SU-DHL-6 (cell line): ENCODE data around the gene PTGIR.

Experiments used
- H2AFZ ChIP-seq: fragments of 200-600 bp; sonication (generic); 2 replicates; pipeline ENCODE4 v1.6.1; 2014; ENCODE audit warnings: low read depth, mild to moderate bottlenecking, moderate library complexity, mixed read lengths, antibody characterized with exemption, low read length; ENCODE audit not compliant: severe bottlenecking
- H3F3A ChIP-seq: fragments of 200-600 bp; shearing (Covaris generic); 2 replicates; pipeline ENCODE4 v1.6.0; 2016; ENCODE audit warnings: antibody characterized with exemption, mild to moderate bottlenecking; ENCODE audit not compliant: insufficient read depth
- H3K27ac ChIP-seq: fragments of 200-600 bp; sonication (generic); 2 replicates; pipeline ENCODE4 v1.5.1; 2016; ENCODE audit warnings: low read depth, mild to moderate bottlenecking, low read length, moderate library complexity, mixed read lengths
- H3K27me3 ChIP-seq: fragments of 200-600 bp; sonication (generic), shearing (Covaris generic); 2 replicates; pipeline ENCODE4 v1.6.0; 2014; ENCODE audit warnings: mild to moderate bottlenecking, low read length
- H3K36me3 ChIP-seq: fragments of 200-600 bp; sonication (generic); 2 replicates; pipeline ENCODE4 v1.6.1; 2014; ENCODE audit warnings: mild to moderate bottlenecking, low read length, mixed read lengths
- H3K4me2 ChIP-seq: fragments of 300-600, 200-600 bp; shearing (Covaris generic), sonication (generic); 2 replicates; pipeline ENCODE4 v1.6.0; 2014; ENCODE audit warnings: low read length, low read depth, mild to moderate bottlenecking; ENCODE audit not compliant: poor library complexity, severe bottlenecking
- H3K4me3 ChIP-seq: fragments of 200-600 bp; sonication (generic); 2 replicates; pipeline ENCODE4 v1.5.1; 2014; ENCODE audit warnings: antibody characterized with exemption, low read length, mild to moderate bottlenecking, mixed read lengths; ENCODE audit not compliant: insufficient read depth, poor library complexity, severe bottlenecking
- H3K79me2 ChIP-seq: fragments of 200-600 bp; sonication (generic); 2 replicates; pipeline ENCODE4 v1.6.1; 2014; ENCODE audit warnings: mild to moderate bottlenecking, low read length, moderate library complexity; ENCODE audit not compliant: insufficient read depth
- H3K9ac ChIP-seq: fragments of 200-600 bp; sonication (generic); 2 replicates; pipeline ENCODE4 v1.7.0; 2014; ENCODE audit warnings: mild to moderate bottlenecking, low read length
- H3K9me2 ChIP-seq: fragments of 200-600 bp; sonication (generic); replicated peaks from 2 replicates; pipeline ENCODE4 v1.6.1; 2014; ENCODE audit warnings: low read length; ENCODE audit not compliant: insufficient read depth
- H3K9me3 ChIP-seq: fragments of 200-600 bp; sonication (generic); 2 replicates; pipeline ENCODE4 v1.6.1; 2014; ENCODE audit warnings: low read length, mixed read lengths; ENCODE audit not compliant: insufficient read depth
- H4K20me1 ChIP-seq: fragments of 200-600 bp; sonication (generic); 2 replicates; pipeline ENCODE4 v1.6.1; 2014; ENCODE audit warnings: low read depth, mild to moderate bottlenecking, antibody characterized with exemption, low read length, moderate library complexity, mixed read lengths
- CTCF ChIP-seq: fragments of 200-600 bp; sonication (generic); IDR thresholded peaks from one replicate; pipeline ENCODE4 v1.5.1; 2017; ENCODE audit warnings: antibody characterized with exemption, mild to moderate bottlenecking, low read length, moderate library complexity; ENCODE audit not compliant: insufficient read depth, poor library complexity, severe bottlenecking
- EZH2phosphoT487 ChIP-seq: fragments of 200-600 bp; sonication (generic), shearing (Covaris generic); conservative IDR thresholded peaks from 2 replicates; pipeline ENCODE4 v1.6.1; 2018; ENCODE audit warnings: mild to moderate bottlenecking, antibody characterized with exemption, low read length, moderate library complexity, mixed read lengths

The PTGIR gene

GRCh38 chr19:46578450-46578849 lies 46.4 kb downstream of the PTGIR start:
- no peak for TF ChIP-seq EZH2phosphoT487
- TF ChIP-seq CTCF, result no peak

GRCh38 chr19:46574533-46574932 lies 50.4 kb downstream of the PTGIR start:
- Histone ChIP-seq H3K27me3 (no peaks in the 10 kb centered on the region; the same call in 1 of the 2 replicates), H3K9me2 (no peaks in the 10 kb centered on the region), H3F3A (no peaks in the 10 kb centered on the region; the same call in 1 of the 2 replicates), H4K20me1 (no peaks in the 10 kb centered on the region), H3K9me3 (no peaks in the 10 kb centered on the region), H3K79me2 (no peaks in the 10 kb centered on the region), H2AFZ (no peak overlapping the region), H3K27ac (no peak overlapping the region), H3K36me3 (no peaks in the 10 kb centered on the region), H3K9ac (no peak overlapping the region), H3K4me2 (no peak overlapping the region), H3K4me3 (no peak overlapping the region)
- no peak for TF ChIP-seq CTCF
- no peak for TF ChIP-seq EZH2phosphoT487

More at GRCh38 chr19:46578450-46578849, 46.4 kb downstream of the PTGIR start:
- H3K27me3 ChIP-seq, result no peaks in the 10 kb centered on the region
- H3K4me3 ChIP-seq, result no peak overlapping the region
- no peak overlapping the region for H3K9ac ChIP-seq
- no peak overlapping the region for H2AFZ ChIP-seq
- H4K20me1 ChIP-seq, result no peaks in the 10 kb centered on the region
- no peaks in the 10 kb centered on the region; the same call in 1 of the 2 replicates for H3F3A ChIP-seq
- H3K36me3 ChIP-seq, result no peaks in the 10 kb centered on the region
- no peaks in the 10 kb centered on the region for H3K9me3 ChIP-seq
- H3K79me2 ChIP-seq, result no peaks in the 10 kb centered on the region
- no peaks in the 10 kb centered on the region for H3K9me2 ChIP-seq
- no peak overlapping the region for H3K4me2 ChIP-seq
- no peak overlapping the region for H3K27ac ChIP-seq

GRCh38 chr19:46573679-46574498 lies 51.0 kb downstream of the PTGIR start:
- H3K9me2 ChIP-seq, result no peaks in the 10 kb centered on the region
- H3K27ac ChIP-seq, result no peak overlapping the region
- H3K36me3 ChIP-seq, result no peaks in the 10 kb centered on the region
- H3K9ac ChIP-seq, result no peak overlapping the region
- TF ChIP-seq EZH2phosphoT487 (no peak), CTCF (no peak)
- H3K79me2 ChIP-seq, result no peaks in the 10 kb centered on the region
- no peak overlapping the region for H3K4me3 ChIP-seq
- no peak overlapping the region for H3K4me2 ChIP-seq
- H3F3A ChIP-seq, result no peaks in the 10 kb centered on the region; the same call in 1 of the 2 replicates
- H2AFZ ChIP-seq, result no peak overlapping the region
- H3K9me3 ChIP-seq, result no peaks in the 10 kb centered on the region
- no peaks in the 10 kb centered on the region; the same call in 1 of the 2 replicates for H3K27me3 ChIP-seq
- H4K20me1 ChIP-seq, result no peaks in the 10 kb centered on the region
